GM18499 (cell line): Measurements from ENCODE around the gene FXN.
"Not testable (repeated sequence)": the region's sequence is repeated elsewhere in the genome, so short reads cannot be mapped to it uniquely, and the experiment has no call there.

Experiments
- ATAC-seq: cut with Tn5 transposase; IDR thresholded peaks from one replicate; pipeline ENCODE4 v1.9.1; 2021; ENCODE audit warnings: moderate number of reproducible peaks; ENCODE audit not compliant: insufficient read depth, unreplicated experiment

FXN gene

DNA sequence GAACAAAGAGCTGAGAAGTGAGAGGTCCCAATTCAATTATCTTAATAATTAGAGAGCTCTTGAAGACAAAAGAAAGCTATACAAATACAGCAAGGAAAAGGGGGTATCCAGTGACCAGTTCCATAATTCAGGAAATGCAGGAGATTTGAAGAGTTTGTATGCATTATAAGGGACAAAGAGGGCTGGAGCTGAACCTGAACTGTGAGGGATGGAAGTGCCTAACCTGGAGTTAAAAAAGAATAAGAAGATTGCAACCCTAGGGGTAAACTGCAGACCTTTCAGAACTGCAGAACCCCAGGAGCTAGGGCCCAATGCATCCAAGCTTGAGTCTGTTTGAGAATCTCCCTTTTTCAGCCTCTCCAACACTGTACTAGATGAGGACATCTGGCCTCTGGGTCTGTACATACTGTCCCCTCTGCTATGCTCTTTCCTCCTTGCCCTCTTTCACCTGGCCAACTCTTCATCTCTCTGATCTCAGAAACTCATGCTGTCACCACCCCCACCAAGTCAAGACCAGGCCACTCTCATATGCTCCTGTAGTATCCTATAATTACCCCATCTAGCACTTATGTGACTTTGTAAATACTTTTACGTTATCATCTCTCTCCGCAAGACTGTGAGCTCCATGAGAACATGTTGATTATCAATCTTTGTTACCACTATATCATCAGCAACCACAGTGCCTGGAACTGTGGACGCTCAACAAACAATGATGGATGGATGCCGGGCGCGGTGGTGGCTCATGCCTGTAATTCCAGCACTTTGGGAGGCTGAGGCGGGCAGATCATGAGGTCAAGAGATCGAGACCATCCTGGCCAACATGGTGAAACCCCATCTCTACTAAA is 15.0 kb upstream of the FXN start:
- ATAC-seq, result no peak

DNA sequence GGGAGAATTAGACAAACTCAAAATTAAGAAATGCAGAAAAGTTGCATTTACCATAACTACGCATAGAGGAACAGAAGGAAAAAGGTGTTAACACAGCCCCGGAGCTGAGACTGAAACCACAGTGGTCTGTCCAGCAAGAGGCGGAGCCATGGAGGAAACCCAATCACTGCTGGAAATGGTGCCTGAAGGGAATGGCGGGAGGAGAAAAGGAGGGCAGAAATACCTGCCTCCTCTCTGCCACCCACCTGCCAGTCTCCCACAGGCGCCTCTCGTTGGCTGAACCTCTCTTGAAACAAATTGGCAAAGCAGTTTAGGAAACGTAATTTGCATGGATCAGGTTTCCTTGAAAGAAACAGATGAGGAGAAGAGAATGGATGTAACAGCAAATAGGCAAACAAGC is 11.9 kb upstream of the FXN start:
- no peak for ATAC-seq

DNA sequence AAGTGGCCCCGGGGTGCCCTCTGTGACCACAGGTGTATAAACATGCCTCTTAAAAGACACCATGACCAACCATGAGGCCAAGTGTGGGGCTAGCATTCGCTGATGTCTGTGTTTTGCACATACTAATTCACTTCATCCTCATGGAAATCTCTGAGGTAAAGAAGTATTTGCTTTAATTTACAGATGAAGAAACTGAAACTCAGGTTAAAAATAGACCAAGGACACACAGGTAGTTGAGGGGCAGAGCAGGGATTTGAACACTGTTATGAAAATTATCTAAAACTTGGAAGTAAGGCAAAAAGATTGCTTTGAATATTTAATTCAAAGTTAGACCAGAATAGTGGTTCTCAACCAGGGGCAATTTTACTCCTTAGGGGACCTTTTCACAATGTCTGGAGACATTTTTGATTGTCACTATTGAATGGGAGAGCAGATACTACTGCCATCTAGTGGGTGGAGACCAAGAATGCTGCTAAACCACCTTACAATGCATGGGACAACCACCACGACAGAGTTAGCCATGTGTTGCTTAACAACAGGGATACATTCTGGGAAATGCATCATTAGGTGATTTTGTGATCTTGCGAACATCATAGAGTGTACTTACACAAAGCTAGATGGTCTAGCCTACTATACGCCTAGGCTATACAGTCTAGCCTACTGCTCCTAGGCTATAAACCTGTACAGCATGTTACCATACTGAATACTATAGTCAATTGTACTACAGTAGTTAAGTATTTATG is 8.0 kb upstream of the FXN start:
- no peak for ATAC-seq

DNA sequence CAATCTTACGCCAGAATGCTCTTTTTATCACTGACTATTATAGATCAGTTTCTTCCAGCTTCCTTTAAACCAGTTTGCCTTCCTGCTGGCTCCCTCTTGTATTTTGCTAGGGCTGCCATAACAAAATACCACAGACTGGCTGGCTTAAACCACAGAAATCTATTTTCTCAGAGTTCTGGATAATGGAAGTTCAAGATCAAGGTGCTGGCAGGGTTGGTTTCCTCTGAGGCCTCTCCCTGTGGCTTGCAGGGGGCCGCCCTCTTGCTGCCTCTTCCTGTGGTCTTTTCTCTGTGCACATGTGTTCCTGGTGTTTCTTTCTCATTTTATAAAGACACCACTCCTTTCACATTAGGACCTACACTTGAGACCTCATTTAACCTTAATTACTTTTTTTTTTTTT is 6.8 kb upstream of the FXN start:
- ATAC-seq, result no peak

DNA sequence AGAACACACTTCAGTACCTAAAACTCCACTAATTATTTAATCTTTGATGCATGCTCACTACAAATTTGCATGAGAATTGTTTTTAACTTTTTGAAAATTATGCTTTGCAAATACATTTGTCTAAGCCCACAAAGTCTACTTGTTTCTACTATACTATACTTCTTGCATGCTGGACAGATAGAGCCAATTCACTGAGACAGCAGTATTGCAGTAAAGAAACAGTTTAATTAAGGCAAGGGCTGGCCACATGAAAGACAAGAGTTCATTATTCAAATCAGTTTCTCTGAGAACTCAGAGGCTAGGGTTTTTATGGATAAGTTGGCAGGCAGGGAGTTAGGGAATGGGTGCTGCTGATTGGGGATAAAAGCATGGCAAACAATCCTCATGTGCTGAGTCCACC is 6.0 kb upstream of the FXN start:
- ATAC-seq, result no peak

DNA sequence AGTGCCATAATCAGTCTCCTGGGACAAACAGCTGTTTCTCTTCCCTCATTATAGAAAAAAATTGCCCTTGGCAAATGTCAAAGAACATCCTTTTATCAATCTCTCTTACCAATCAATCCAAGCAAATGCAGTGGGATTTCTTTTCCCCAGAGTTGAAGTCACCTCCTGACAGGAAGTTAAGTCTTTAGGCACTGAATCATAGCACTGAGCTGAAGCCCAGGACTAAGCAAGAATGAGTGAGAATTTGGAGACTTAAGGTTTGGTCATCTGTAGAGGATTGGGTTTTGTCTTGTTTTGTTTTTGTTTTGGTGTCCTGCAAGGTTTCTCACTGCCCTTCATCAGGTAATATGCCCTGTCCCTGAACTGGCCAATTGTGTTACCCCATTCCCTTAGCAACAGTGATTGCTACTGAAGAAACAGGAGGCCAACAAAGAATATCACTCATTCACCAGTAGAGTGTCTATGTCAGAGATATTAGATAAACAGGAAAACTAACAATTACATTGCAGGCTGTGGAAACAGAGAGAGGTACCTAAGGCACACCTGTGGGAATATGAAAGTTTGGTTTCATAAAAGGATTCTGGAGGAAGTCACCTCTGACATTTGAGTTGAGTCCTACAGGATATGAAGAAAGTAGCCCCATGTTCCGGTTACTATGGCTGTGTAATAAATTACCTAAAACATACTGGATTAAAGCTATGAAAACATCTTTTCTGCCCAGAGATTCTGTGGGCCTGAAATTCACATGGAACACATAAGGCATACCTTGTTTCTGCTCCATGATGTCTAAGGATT is 4.5 kb upstream of the FXN start:
- no peak for ATAC-seq

DNA sequence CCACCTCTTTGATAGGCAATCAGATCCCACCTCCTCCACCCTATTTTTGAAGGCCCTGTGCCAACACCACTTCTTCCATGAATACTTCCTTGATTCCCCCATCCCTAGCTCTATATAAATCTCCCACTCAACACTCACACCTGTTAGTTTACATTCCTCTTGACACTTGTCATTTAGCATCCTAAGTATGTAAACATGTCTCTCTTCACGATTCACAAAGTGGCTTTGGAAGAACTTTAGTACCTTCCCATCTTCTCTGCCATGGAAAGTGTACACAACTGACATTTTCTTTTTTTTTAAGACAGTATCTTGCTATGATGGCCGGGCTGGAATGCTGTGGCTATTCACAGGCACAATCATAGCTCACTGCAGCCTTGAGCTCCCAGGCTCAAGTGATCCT is 1.5 kb upstream of the FXN start:
- no peak for ATAC-seq

DNA sequence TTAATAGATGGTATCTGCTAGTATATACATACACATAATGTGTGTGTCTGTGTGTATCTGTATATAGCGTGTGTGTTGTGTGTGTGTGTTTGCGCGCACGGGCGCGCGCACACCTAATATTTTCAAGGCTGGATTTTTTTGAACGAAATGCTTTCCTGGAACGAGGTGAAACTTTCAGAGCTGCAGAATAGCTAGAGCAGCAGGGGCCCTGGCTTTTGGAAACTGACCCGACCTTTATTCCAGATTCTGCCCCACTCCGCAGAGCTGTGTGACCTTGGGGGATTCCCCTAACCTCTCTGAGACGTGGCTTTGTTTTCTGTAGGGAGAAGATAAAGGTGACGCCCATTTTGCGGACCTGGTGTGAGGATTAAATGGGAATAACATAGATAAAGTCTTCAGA is 757 bp downstream of the FXN start:
- ATAC-seq, result no peak

DNA sequence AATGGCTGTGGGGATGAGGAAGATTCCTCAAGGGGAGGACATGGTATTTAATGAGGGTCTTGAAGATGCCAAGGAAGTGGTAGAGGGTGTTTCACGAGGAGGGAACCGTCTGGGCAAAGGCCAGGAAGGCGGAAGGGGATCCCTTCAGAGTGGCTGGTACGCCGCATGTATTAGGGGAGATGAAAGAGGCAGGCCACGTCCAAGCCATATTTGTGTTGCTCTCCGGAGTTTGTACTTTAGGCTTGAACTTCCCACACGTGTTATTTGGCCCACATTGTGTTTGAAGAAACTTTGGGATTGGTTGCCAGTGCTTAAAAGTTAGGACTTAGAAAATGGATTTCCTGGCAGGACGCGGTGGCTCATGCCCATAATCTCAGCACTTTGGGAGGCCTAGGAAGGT is 1.2 kb downstream of the FXN start:
- ATAC-seq, result no peak

DNA sequence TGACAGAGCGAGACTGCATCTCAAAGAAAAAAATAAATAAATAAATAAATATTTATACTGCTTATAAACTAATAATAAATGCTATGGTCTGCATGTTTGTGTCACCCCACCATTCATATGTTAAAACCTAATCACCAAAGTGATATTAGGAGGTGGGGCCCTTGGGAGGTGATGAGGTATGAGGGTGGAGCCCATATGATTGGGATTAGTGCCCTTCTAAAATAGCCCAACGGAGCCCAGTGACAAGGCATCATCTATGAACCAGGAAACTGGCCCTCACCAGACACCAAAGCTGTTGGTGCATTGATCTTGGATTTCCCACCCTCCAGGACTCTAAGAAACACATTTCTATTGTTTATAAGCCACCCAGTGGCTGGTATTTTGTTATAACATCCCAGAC is 5.1 kb downstream of the FXN start:
- no peak for ATAC-seq

DNA sequence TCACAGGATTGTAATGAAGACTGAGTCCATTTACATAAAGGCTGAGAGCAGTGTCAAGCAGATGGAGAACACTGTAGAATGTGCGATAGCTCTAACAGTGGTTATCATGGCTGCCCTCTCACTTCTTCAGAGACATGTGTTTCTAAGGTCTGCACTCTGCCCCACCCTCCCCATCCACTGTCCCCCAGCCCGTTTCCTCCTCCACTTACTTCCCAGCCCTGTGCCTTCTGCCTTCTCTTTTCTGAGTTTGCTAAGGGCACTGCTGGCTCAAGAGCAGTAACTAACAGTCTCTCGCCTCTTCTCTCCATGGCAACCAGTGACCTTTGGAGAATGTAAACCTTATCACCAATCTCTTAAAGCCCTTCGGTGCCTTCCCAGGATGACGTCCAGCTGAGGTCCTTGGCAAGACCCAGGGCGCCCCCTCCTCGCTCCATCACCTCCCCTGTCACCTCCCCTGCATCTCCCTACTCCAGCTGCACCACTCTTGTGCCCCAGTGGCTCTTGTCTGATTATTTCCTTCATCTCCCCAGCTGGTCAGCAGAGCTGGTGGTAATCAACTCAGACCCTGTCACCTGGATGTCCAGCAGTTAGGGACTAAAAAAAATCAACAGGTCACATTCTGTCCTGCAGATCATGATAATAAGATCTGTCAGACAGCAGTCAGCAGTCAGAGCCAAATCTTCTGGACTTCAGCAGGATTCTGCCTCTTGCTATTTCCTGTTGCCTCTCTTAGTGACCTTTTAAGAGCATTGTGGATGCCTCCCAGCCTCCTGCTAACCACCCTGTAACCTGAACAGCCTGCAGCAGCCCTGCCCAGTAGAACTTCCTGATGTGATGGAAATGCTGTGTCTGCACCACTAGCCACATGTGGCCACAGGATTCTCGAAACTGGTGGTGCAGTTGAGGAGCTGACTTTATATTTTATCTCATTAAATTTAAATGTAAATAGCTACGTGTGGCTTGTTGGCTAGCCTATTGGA is 9.0 kb downstream of the FXN start:
- ATAC-seq, result no peak

DNA sequence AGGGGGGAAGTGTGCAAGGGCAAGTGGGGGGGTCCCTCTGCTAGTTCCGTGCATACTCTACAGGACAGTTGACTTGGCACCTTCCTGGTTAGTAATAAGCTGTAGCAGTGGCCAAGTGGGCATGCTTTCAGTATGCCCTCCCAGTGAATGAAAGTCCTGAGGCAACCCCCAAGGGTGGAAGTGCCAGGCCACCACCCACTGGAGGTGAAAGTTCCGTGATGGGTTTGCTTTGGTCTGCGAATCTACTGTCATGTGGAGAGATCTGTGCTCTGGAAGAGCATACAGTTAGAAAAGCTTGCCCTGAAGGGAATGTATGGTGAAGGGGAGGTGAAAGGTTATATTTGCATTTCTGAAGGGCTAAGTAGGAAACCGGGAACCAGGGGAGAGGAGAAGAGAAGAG is 10.3 kb downstream of the FXN start:
- no peak for ATAC-seq

DNA sequence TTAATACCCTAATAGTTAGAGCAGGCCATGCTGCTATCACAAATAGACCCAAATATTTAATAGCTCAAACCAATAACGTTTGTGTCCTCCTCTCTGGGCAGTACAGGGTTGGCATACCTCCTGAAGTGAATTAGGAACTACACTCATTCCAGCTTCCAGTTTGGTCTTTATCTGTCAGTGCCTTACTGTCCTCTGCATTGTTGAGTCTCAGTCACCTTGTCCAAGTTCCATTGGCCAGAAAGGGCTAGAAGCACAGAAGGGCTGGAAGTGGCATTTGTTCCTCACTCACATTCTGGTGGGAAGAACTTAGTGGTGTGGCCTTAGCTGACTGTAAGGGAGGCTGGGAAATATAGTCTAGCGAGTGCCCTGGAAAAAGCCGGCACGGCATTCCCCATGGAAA is 11.2 kb downstream of the FXN start:
- ATAC-seq, result no peak

DNA sequence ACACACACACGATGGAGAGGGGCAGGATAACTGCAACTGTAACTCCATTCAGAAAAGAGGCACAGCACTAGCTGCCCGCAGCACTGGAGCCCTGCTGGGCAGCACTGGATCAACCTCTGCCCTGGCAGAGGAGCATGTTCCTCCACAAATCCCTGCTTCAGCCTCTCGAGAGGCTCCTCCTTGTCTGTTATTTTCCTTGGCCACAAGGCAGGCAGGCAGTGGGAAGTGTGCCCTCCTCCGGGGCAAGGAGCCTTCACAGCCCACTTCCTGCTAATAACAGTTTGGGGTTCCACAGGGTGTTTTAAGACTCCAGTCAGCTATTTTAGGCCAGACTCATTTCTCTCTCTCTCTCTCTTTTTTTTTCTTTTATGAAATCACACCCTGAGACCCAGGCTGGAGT is 11.8 kb downstream of the FXN start:
- ATAC-seq, result no peak

DNA sequence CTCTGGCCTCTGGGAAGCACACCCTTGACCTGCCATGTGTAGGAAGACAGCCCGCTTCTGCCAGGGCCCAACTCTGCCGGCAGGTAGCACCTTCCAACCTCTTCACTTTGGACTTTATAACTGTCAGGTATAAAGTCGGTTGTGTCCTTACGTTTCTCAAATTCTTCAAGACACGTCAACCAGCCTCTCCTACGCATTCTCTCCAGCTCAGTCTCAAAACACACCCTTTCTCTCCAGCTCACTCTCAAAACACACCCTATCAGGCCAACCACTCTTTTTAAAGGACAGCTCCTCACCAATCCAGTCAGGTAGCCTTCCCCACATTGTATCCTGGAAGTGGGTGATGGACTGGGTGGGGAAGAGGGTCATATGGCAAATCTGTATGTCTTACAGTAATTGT is 13.5 kb downstream of the FXN start:
- ATAC-seq, result no peak

DNA sequence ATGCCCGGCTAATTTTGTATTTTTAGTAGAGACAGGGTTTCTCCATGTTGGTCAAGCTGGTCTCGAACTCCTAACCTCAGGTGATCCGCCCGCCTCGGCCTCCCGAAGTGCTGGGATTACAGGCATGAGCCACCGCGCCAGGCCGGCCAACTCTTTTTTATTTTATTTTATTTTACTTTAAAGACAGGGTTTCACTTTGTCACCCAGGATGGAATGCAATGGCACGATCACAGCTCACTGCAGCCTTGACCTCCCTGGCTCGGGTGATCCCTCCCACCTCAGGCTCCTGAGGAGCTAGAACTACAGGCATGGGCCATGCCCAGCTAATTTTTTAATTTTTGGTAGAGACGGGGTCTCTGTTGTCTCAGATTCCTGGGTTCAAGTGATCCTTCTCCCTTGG is 15.4 kb downstream of the FXN start:
- not testable (repeated sequence) for ATAC-seq

DNA sequence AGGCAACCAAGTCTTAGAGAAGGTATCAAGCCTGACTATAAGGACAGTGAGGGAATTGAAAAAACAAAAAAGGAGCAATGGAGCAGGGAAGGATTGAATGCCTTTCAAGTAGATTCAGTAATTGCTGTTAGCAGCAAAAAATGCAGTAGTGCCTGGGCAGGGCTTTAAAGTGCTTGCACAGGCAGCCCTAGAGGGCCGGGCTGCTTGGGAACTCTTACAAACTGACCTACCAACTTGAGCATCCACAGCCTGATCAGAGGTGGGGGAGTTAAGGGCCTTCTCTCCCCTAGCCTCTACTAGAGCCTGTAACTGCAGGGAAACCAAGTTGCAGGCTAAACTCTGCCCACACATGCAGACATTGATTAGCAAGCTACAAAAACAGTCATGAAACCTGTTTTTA is 19.4 kb downstream of the FXN start:
- no peak for ATAC-seq

DNA sequence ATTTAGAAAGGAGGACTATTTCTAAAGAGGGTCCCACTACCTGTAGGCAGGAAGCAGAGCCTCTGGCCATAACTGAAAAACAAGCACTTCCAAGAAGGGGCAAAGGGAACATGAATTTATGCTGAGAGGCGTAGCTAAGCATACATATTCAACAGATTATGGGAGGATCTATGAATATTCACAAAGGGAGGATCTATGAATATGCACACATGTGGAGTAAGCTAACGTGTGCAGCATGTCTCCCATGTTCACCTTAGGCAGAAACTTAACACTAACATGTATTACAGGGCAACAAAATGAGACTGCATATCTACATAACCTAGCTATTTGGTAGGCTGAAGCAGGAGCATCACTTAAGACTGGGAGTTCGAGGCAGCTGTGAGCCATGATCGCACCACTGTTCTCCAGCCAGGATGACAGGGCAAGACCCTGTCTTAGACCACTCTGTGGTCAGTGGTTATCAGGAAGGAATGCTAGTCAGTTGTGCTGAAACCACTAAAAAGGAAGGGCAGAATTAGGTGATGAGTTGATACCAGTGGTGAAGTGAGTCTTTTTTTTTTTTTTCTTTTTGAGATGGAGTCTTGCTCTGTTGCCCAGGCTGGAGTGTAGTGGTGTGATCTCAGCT is 20.8 kb downstream of the FXN start:
- ATAC-seq, result no peak

DNA sequence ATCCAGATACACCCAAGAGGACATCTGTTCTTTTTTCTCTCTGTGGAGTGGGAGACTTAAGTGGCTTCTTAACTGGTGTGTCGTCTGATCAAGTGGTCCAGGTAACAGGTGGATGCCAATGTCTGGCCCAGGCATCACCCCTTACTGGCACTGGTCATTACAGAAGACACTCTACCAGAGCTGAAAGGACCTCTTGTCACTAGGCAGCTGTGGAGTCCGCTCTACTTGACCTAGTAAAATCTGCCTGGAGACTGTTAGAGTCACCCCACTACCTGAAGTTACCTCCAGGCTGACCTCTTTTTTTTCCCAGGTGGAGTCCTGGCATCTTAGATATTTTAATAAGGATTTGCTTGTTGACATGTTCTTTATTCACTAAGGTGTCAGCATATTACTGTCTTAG is 22.5 kb downstream of the FXN start:
- ATAC-seq, result no peak

DNA sequence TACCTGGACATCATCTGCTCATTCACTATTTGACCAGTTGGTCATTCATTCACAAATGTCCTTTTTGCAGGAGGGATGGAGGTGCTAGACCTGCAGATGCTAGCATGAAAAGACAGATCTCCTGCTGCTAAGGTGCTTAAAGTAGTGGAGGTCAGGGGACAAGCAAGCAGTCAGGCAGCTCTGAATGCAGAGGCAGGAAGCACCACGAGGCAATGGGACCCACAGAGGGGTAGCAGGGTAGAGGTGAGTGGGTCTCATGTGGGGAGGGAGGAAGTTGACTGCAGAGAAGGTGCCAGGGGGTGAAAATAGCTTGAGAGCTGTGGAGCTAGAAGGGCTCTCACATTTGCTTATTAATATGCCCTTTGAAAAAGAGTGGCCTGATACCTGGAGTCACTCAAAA is 25.2 kb downstream of the FXN start:
- ATAC-seq, result no peak
